GM18909 (cell line): ENCODE measurements around the gene KLHL26.

Source experiments
- ATAC-seq: cut with Tn5 transposase; IDR thresholded peaks from one replicate; pipeline ENCODE4 v1.9.1; 2021; ENCODE audit warnings: mild to moderate bottlenecking; ENCODE audit not compliant: unreplicated experiment, poor library complexity

Gene KLHL26

GRCh38 chr19:18645035-18645511 is 8.2 kb downstream of the KLHL26 start:
- ATAC-seq = no peak

- ATAC-seq = no peak
Measured at GRCh38 chr19:18646535-18647370, 9.9 kb downstream of the KLHL26 start.

- no peak for ATAC-seq
Measured at GRCh38 chr19:18647371-18647767, 10.5 kb downstream of the KLHL26 start.

- no peak for ATAC-seq
Measured at GRCh38 chr19:18647807-18648206, 11.0 kb downstream of the KLHL26 start.

- ATAC-seq = no peak
Measured at GRCh38 chr19:18648973-18649315, 12.1 kb downstream of the KLHL26 start.

- ATAC-seq = no peak
Measured at GRCh38 chr19:18649371-18650020, 12.7 kb downstream of the KLHL26 start.

- ATAC-seq = no peak
Measured at GRCh38 chr19:18650021-18650390, 13.2 kb downstream of the KLHL26 start.

- ATAC-seq = no peak
Measured at GRCh38 chr19:18650468-18651041, 13.7 kb downstream of the KLHL26 start.

GRCh38 chr19:18651300-18651699 is 14.5 kb downstream of the KLHL26 start:
- ATAC-seq = no peak

- no peak for ATAC-seq
Measured at GRCh38 chr19:18651733-18652132, 14.9 kb downstream of the KLHL26 start.

- no peak for ATAC-seq
Measured at GRCh38 chr19:18653853-18654252, 17.0 kb downstream of the KLHL26 start.

GRCh38 chr19:18654469-18654868 is 17.6 kb downstream of the KLHL26 start:
- ATAC-seq = no peak

GRCh38 chr19:18655173-18655844 is 18.5 kb downstream of the KLHL26 start:
- no peak for ATAC-seq

- ATAC-seq = no peak
Measured at GRCh38 chr19:18656337-18657086, 19.7 kb downstream of the KLHL26 start.

GRCh38 chr19:18657590-18658365 is 20.9 kb downstream of the KLHL26 start:
- ATAC-seq = no peak

GRCh38 chr19:18658366-18658855 is 21.6 kb downstream of the KLHL26 start:
- ATAC-seq = no peak

GRCh38 chr19:18659281-18660050 is 22.6 kb downstream of the KLHL26 start:
- no peak for ATAC-seq

GRCh38 chr19:18660051-18660910 is 23.5 kb downstream of the KLHL26 start:
- no peak for ATAC-seq
